K562 (cell line): ENCODE data around the gene FADS1. TPM values are rescaled to one million over a fixed set of nuclear protein-coding genes. Genes with fewer than 3 reads are reported as not detected.

Source experiments
- ARNT ChIP-seq, 2 experiments: fragments of 450-650 bp; IDR thresholded peaks; 2 replicates each; pipeline ENCODE4 v1.6.1; 2016; ENCODE audit warnings: mild to moderate bottlenecking in 1 of 2
- ATF7 ChIP-seq: fragments of 450-650 bp; IDR thresholded peaks from 2 replicates; pipeline ENCODE4 v1.7.1; 2014; ENCODE audit warnings: mild to moderate bottlenecking, moderate library complexity
- BRF2 ChIP-seq: IDR thresholded peaks from 3 replicates; pipeline ENCODE4 v1.6.1; 2011; ENCODE audit warnings: borderline replicate concordance, mild to moderate bottlenecking; ENCODE audit not compliant: insufficient read length, insufficient read depth
- ELF1 ChIP-seq: fragments of 200-800 bp; sonication (Bioruptor generic); IDR thresholded peaks from 2 replicates; pipeline ENCODE4 v1.6.1; 2016; ENCODE audit warnings: missing genetic modification characterization, missing compliant biosample characterization
- HDAC2 ChIP-seq: fragments of 450-650 bp; IDR thresholded peaks from 2 replicates; pipeline ENCODE4 v1.6.1; 2016; ENCODE audit warnings: mild to moderate bottlenecking
- HIVEP1 ChIP-seq: fragments of 250-450 bp; sonication (Bioruptor Pico); IDR thresholded peaks from 2 replicates; pipeline ENCODE4 v1.4.0; 2020; ENCODE audit warnings: mild to moderate bottlenecking
- KLF13 ChIP-seq: fragments of 450-650 bp; IDR thresholded peaks from 2 replicates; pipeline ENCODE4 v1.6.1; 2016; ENCODE audit warnings: missing genetic modification characterization, low read depth, mild to moderate bottlenecking, missing compliant biosample characterization, moderate library complexity, borderline replicate concordance
- NFATC3 ChIP-seq: fragments of 450-650 bp; IDR thresholded peaks from 2 replicates; pipeline ENCODE4 v1.6.1; 2017; ENCODE audit warnings: mild to moderate bottlenecking
- RERE ChIP-seq: sonication (generic); formaldehyde crosslinking; IDR thresholded peaks from 2 replicates; pipeline ENCODE4 v1.8.0; 2023; ENCODE audit warnings: missing genetic modification reagents, mild to moderate bottlenecking, borderline replicate concordance
- THAP7 ChIP-seq: fragments of 250-450 bp; sonication (Bioruptor Pico); IDR thresholded peaks from 2 replicates; pipeline ENCODE4 v1.5.0; 2021
- TSC22D4 ChIP-seq: fragments of 450-650 bp; IDR thresholded peaks from 2 replicates; pipeline ENCODE4 v1.6.1; 2016; ENCODE audit warnings: missing genetic modification characterization, missing biosample characterization, control low read depth
- YY1 ChIP-seq, 3 experiments: IDR thresholded peaks; 2 replicates each; pipeline ENCODE4 v1.6.1; 2011; ENCODE audit warnings: low read length in 2 of 3, mild to moderate bottlenecking in 2 of 3, moderate library complexity in 2 of 3, borderline replicate concordance in 1 of 3, control low read depth in 1 of 3, low read depth in 1 of 3; ENCODE audit not compliant: insufficient read depth in 3 of 3, insufficient replicate concordance in 2 of 3, control insufficient read depth in 1 of 3, insufficient read length in 1 of 3; ENCODE audit errors: extremely low read depth in 1 of 3
- ZBTB5 ChIP-seq: fragments of 450-650 bp; IDR thresholded peaks from 2 replicates; pipeline ENCODE4 v1.6.1; 2017; ENCODE audit warnings: antibody characterized with exemption
- ZKSCAN8 ChIP-seq: fragments of 200-800 bp; sonication (Bioruptor generic); IDR thresholded peaks from 2 replicates; pipeline ENCODE4 v1.6.1; 2016; ENCODE audit warnings: missing genetic modification characterization, missing compliant biosample characterization
- ZNF354B ChIP-seq: fragments of 250-450 bp; sonication (Bioruptor Pico); IDR thresholded peaks from 2 replicates; pipeline ENCODE4 v1.4.0; 2020
- ZNF764 ChIP-seq: fragments of 250-450 bp; sonication (Bioruptor Pico); IDR thresholded peaks from 2 replicates; pipeline ENCODE4 v1.4.0; 2020; ENCODE audit warnings: low read depth, mild to moderate bottlenecking, moderate library complexity
- polyA plus RNA-seq, 8 experiments: library from polyadenylated mRNA; depleted of rRNA in 4 of 8; stranded (reverse) in 5 of 8; unstranded in 3 of 8; fragments of >200 nt; fragmentation: Nextera tagmentation in 2 of 8; fragmentation: Illumina TruSeq in 1 of 8; extraction: Ambion mirVana in 2 of 8; extraction: Trizol in 1 of 8; gene quantifications; 2 replicates each; pipeline versions ENCODE4 v1.2.1 to v1.2.3, GENCODE V29; 2011 to 2014; ENCODE audit warnings: inconsistent platforms in 1 of 8, missing spikeins in 1 of 8
- total RNA-seq, 7 experiments: library from RNA; depleted of rRNA in 6 of 7; stranded (reverse); fragments of >200 nt in 6 of 7; fragmentation: Illumina TruSeq in 2 of 7; extraction: Trizol in 2 of 7; gene quantifications; 2 replicates each; pipeline versions ENCODE4 v1.2.1 to v1.2.3, GENCODE V29; 2011 to 2021; ENCODE audit warnings: low replicate concordance in 1 of 7

Gene FADS1
- total and polyA plus RNA-seq, 9 of the 15 experiments (the other 6 are each of a cell fraction or from before 2014, with no cell fraction given) = 110 to 864 (median 364) TPM

GRCh38 chr11:61800331-61801281, 16.2 kb downstream of the FADS1 start (continued):
- no peak for TF ChIP-seq RERE (CRISPR knock-in tag)
- TF ChIP-seq TSC22D4 (tag) = no peak
- TF ChIP-seq HDAC2 = peak; percentile 72
- TF ChIP-seq ARNT (IDR thresholded peaks at IDR 0.05) = no peak
- TF ChIP-seq KLF13 (tag) = no peak
- no peak for TF ChIP-seq ZNF764
- TF ChIP-seq ATF7 = peak; percentile 48; the same call in 1 of the 2 replicates
- TF ChIP-seq ZBTB5 = no peak
- TF ChIP-seq NFATC3 = no peak
- no peak for TF ChIP-seq ZKSCAN8 (CRISPR knock-in tag)
- no peak for TF ChIP-seq THAP7 (CRISPR knock-in tag)
- no peak for TF ChIP-seq HIVEP1 (CRISPR knock-in tag)
- TF ChIP-seq BRF2 = no peak
- TF ChIP-seq ELF1 = no peak
- TF ChIP-seq ZNF354B = no peak
- no peak for TF ChIP-seq YY1 (IDR thresholded peaks at IDR 0.05; ENCODE audit: borderline replicate concordance in 1 of 3, control insufficient read depth in 1 of 3, extremely low read depth in 1 of 3, insufficient read depth in 3 of 3, insufficient read length in 1 of 3, insufficient replicate concordance in 2 of 3, low read depth in 1 of 3, low read length in 2 of 3)
